ENCODE results near the gene ELOA2.

GRCh38 chr18:47032945-47033344, 2.5 kb downstream of the ELOA2 start:
- TF ChIP-seq CTCF (IDR thresholded peaks at IDR 0.05) (no peak), ZFX (IDR thresholded peaks at IDR 0.05; ENCODE audit: borderline replicate concordance) (no peak)

All from 22Rv1 (cell line).